ENCODE results near the gene ACADL.

GRCh38 chr2:210171309-210172218, 53.7 kb downstream of the ACADL start, which contains the start of gene KANSL1L:
- TF ChIP-seq CTCF (IDR thresholded peaks at IDR 0.05; ENCODE audit: low read depth, low read length), result no peak
- no peak for TF ChIP-seq EZH2phosphoT487 (IDR thresholded peaks at IDR 0.05; ENCODE audit: low read depth)

Measured in OCI-LY3 (cell line).